Cardiac muscle cell (in vitro differentiated cells and primary cell): Measurements from ENCODE around the gene CTNNBL1. TPM values are rescaled to one million over a fixed set of nuclear protein-coding genes. Genes with fewer than 3 reads are reported as not detected.

Source experiments
- DNase-seq, 2 donors: peaks; one replicate each; pipeline versions ENCODE4 v3.0.0 to v3.0.0-alpha.2; 2010 to 2017; ENCODE audit warnings: low read depth in 1 of 2, low spot score in 1 of 2
- H3K27ac ChIP-seq: fragments of 200-600 bp; sonication (generic); 2 replicates; pipeline ENCODE4 v1.5.1; 2016
- H3K27me3 ChIP-seq: fragments of 200-600 bp; sonication (generic); 2 replicates; pipeline ENCODE4 v1.6.0; 2016; ENCODE audit warnings: control low read depth
- H3K36me3 ChIP-seq: fragments of 200-600 bp; sonication (generic); 2 replicates; pipeline ENCODE4 v1.5.1; 2016; ENCODE audit warnings: control low read depth
- H3K4me1 ChIP-seq: fragments of 200-600 bp; sonication (generic); 2 replicates; pipeline ENCODE4 v1.8.1; 2017; ENCODE audit warnings: low read depth, mild to moderate bottlenecking, mixed run types
- H3K4me3 ChIP-seq: fragments of 200-600 bp; sonication (generic); 2 replicates; pipeline ENCODE4 v1.5.1; 2016; ENCODE audit warnings: mild to moderate bottlenecking
- H3K9me3 ChIP-seq: fragments of 200-600 bp; sonication (generic); 2 replicates; pipeline ENCODE4 v1.5.1; 2017; ENCODE audit warnings: low read depth, mild to moderate bottlenecking, control low read depth
- polyA plus RNA-seq: library from polyadenylated mRNA; unstranded; fragments of >200 nt; fragmentation: Nextera tagmentation; extraction: Ambion mirVana; gene quantifications from 2 replicates; pipeline ENCODE4 v1.2.1, GENCODE V29; 2016
- total RNA-seq: library from RNA; depleted of rRNA; stranded (reverse); fragments of >200 nt; gene quantifications from 2 replicates; pipeline ENCODE4 v1.2.3, GENCODE V29; 2016
- TF ChIP-seq, protein P1 (sequence below): IDR thresholded peaks from 2 replicates; pipeline ENCODE4 v1.5.1; 2012; ENCODE audit warnings: low read depth, mild to moderate bottlenecking, low read length

The CTNNBL1 gene
- total and polyA plus RNA-seq, 2 experiments from 2014 or later, result 37.0 to 68.6 TPM

- Histone ChIP-seq H3K27me3 (no peaks in the 10 kb centered on the region), H3K36me3 (no peaks in the 10 kb centered on the region), H3K9me3 (no peaks in the 10 kb centered on the region), H3K4me1 (peaks cover 68% of the 10 kb centered on the region), H3K27ac (peak overlapping the region; percentile 92), H3K4me3 (no peak overlapping the region)
- DNase-seq, result peak; percentile 30 to 66
- TF ChIP-seq, protein P1, sequence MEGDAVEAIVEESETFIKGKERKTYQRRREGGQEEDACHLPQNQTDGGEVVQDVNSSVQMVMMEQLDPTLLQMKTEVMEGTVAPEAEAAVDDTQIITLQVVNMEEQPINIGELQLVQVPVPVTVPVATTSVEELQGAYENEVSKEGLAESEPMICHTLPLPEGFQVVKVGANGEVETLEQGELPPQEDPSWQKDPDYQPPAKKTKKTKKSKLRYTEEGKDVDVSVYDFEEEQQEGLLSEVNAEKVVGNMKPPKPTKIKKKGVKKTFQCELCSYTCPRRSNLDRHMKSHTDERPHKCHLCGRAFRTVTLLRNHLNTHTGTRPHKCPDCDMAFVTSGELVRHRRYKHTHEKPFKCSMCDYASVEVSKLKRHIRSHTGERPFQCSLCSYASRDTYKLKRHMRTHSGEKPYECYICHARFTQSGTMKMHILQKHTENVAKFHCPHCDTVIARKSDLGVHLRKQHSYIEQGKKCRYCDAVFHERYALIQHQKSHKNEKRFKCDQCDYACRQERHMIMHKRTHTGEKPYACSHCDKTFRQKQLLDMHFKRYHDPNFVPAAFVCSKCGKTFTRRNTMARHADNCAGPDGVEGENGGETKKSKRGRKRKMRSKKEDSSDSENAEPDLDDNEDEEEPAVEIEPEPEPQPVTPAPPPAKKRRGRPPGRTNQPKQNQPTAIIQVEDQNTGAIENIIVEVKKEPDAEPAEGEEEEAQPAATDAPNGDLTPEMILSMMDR, result no peak
Measured at GRCh38 chr20:37915800-37916570, 222.2 kb downstream of the CTNNBL1 start.

- H3K4me3 ChIP-seq, result no peak overlapping the region
- no peaks in the 10 kb centered on the region for H3K27me3 ChIP-seq
- H3K36me3 ChIP-seq, result no peaks in the 10 kb centered on the region
- no peak for DNase-seq
- no peaks in the 10 kb centered on the region for H3K9me3 ChIP-seq
- peaks cover 64% of the 10 kb centered on the region for H3K4me1 ChIP-seq
- no peak overlapping the region for H3K27ac ChIP-seq
- TF ChIP-seq, protein P1, result no peak
Measured at GRCh38 chr20:37917461-37917860, 223.6 kb downstream of the CTNNBL1 start.

DNA sequence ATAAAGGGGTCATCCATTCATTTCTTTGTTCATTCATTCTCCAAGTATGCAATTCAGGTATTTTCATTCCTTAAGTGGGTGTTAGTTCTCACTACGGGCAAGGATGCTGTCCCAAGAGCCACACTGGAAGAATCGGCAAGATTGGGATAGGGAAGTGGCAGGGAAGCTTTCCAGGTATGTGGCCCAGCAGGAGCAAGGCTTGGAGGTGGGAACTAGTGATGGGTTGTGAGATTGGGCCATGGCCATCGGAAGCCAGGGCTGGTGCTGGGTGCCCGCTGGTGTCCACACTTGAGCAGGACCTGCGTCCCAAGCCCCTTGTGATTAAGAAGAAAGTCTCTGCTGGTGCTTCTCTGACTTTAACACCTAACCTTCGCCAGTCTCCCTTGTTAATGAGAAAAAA, 224.2 kb downstream of the CTNNBL1 start:
- Histone ChIP-seq H3K36me3 (no peaks in the 10 kb centered on the region), H3K27ac (no peak overlapping the region), H3K9me3 (no peaks in the 10 kb centered on the region), H3K4me1 (peaks cover 59% of the 10 kb centered on the region), H3K27me3 (no peaks in the 10 kb centered on the region), H3K4me3 (no peak overlapping the region)
- DNase-seq, result no peak
- TF ChIP-seq, protein P1, result no peak

DNA sequence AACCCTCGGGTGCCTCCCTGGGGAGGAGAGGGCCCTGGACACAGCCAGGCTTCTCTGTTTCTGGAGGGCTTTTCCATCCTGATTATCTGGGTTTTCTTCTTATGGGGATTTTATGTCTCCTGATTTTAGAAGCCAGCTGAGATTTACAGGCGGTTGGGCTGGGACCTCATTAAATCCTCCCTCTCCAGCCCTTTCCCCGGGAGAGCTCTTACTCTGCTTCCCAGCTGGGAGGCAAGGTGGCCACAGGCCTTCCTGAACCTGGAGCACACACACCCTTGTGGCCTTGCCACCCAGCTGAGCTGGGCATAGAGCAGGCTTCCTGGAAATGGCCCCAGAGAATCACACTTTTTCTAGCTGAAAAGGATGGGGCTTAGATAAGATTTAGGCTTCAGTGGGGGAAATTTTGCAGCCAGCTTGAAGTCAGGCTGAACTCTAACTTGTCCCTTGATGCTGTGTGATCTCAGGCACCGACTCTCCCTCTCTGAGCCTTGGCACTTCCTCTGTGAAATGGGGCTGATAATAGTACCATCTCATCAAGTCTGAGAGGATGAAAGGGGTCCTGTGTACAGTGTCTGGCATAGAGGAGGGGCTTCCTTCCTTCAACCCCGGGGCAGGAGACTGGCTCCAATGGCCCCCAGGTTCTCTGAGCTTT, 225.7 kb downstream of the CTNNBL1 start:
- Histone ChIP-seq H3K4me3 (no peak overlapping the region), H3K36me3 (no peaks in the 10 kb centered on the region), H3K4me1 (peaks cover 50% of the 10 kb centered on the region), H3K27me3 (no peaks in the 10 kb centered on the region), H3K27ac (peak overlapping the region; percentile 76), H3K9me3 (no peaks in the 10 kb centered on the region)
- no peak for DNase-seq
- TF ChIP-seq, protein P1, result no peak

DNA sequence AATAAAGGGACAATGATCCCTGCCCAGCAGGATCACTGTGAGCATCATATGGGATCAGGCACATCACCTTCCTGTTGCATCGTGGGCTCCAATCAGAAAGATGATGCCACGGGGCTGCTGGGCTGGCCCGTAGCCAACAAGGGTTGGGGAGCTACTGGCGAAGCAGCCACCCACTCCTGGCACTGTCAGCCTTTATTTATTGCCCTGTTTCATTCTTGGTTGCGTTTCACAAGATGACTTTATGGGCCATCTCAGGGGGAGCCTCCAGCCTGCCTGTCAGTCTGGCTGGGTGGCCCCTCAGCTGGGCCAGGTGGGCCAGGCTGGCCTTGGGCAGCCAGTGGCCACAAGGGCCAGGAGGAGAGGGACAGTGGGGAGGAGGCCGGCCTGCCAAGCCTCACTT, 226.4 kb downstream of the CTNNBL1 start:
- no peaks in the 10 kb centered on the region for H3K9me3 ChIP-seq
- TF ChIP-seq, protein P1, result no peak
- H3K27me3 ChIP-seq, result no peaks in the 10 kb centered on the region
- no peak for DNase-seq
- no peaks in the 10 kb centered on the region for H3K36me3 ChIP-seq
- no peak overlapping the region for H3K4me3 ChIP-seq
- peaks cover 43% of the 10 kb centered on the region for H3K4me1 ChIP-seq
- no peak overlapping the region for H3K27ac ChIP-seq
